ENCODE measurements around the gene KCNH8.

DNA sequence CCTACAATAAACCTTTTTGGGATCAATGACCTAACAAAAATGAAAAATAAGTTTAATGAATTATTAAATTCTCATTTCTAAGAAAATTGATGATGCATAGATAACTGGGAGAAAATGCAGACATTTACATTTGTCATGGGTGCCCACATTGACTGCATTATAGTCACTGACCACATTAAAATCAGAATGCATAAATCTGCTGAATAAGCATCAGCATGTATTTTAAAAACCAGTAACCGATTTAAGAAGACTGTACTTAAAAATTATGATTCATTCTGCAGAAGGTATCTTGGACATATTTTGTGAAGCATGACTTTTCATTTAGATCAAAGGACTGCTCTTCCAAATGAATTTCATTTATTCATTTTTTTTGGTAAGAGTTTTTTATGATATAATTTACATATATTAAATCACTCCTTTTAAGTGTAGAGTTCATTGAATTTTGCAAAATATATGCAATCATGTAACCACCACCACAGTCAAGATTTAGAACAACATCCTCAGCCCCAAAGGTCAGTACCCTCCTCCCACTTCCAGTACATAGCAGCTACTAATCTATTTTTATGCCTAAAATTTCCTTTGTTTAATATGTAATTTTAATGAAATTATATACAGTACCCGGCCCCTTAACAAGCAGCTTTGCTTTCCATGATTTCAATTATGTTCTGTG, 11.8 kb downstream of the KCNH8 start:
- TF ChIP-seq POLR2AphosphoS5 (IDR thresholded peaks at IDR 0.05), result no peak
- TF ChIP-seq CTCF (IDR thresholded peaks at IDR 0.05), result no peak
- no peak for TF ChIP-seq POLR2A (IDR thresholded peaks at IDR 0.05; ENCODE audit: low read depth)
- TF ChIP-seq EP300 (IDR thresholded peaks at IDR 0.05), result no peak
